Activated CD4-positive, alpha-beta T cell treated with anti-CD3 and anti-CD28 coated beads, Interleukin-2, Interleukin-4, amounts not matched to agents 100 ng/mL and 50 ng/mL, durations not matched to agents 16 hours and 8 hours (primary cell): Measurements from ENCODE around the gene RITA1.
"Not testable (repeated sequence)": the region's sequence is repeated elsewhere in the genome, so short reads cannot be mapped to it uniquely, and the experiment has no call there.

Experiments used
- DNase-seq: peaks from one replicate; pipeline ENCODE4 v3.0.0-alpha.2; 2020; ENCODE audit warnings: low spot score

The RITA1 gene

DNA sequence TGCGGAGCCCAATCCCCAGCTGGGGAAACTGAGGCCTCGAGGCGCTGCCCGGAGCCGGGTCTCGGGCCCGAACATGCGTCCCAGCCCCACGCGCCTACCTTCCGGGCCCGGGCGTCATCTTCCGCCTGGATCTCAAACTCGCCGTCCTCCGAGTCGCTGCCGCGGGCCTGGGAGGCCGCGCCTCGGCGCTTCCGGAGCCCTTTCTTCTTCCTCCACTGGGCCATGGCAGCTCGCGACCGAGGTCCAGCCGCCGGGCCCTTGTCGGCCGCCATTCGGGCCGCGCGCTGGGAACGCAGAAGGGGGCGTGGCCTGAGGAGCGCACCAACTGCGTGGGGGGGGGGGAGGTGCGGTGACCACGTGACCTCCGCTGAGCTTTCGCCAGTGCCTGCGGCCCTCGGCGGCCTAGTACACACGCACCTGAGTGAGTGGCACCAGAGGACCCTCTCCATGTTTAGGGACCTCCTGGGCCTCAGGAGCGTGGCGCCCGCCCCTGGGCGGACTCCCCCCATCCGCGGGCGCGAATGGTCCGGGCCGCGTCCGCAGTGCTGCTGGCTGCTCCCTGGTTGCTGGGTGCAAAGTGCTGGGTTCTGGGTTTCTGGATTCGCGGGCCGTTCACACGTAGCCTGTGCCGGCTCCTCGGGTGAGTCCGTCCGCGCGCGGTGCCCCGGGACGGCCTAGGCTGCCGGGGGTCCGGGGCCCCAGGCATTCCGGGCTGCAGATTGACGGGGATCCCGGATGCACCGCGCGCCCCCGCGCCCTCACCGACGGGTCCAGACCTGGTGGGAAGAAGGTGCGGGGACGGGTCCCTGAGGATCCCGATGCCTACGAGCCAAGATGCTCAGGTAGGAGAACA, at the start of gene RITA1, which contains the start of gene DDX54:
Gene RITA1, plus strand, starts transcription at position 542 of the 853 bp plus-strand sequence. CDS start 1,026 bp downstream, outside the sequence.
Gene DDX54, minus strand, starts transcription at position 299 of the 853 bp plus-strand sequence. Its CDS starts 27 bp downstream, at position 272.
- DNase-seq, result peak; percentile 83

- DNase-seq, result peak; percentile 37
Measured at GRCh38 chr12:113136128-113136989, 49.2 kb upstream of the RITA1 start.

- DNase-seq, result no peak
Measured at GRCh38 chr12:113136990-113137511, 48.5 kb upstream of the RITA1 start.

DNA sequence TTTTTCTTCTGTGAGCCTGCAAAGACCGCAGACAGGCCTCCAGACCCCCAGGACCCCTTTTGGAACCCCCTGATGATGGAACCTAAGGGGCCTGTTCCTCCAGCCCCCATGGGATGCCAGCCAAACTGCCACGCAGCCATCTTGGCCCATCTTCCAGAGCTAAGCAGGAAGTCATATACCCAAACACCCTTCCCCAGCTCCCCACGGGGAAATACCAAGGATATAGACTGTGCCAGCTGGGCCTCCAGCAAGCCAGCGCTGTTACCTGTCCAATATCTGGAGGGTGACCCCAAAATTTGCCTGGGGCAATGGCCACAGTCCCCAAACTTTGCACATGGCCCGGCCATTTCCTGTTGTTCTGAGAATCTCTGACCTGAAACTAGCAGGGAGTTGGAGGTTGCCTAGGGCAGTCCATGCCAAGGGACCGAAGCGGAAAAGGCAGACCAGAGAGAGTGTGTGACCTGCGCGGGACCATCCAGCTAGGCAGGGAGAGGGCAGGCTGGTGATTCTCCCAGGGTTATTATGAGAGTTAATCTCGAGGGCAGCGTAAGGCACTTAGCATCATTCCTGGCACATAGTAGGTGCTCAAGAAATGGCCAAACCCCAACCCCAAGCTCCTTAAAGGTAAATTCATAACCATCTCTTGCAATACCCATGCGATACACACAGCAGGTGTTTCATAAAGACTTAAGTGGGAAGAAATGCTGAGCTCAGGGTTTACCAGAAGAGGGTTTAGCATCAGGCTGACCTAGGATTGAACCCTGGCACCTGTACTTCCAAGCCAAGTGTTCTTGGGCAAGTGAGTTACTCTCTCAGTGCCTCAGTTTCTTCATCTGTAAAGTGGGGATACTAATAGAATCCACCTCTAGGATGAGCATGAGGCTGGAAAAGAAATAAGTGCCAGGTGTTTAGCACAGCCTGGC, 47.4 kb upstream of the RITA1 start:
- no peak for DNase-seq

DNA sequence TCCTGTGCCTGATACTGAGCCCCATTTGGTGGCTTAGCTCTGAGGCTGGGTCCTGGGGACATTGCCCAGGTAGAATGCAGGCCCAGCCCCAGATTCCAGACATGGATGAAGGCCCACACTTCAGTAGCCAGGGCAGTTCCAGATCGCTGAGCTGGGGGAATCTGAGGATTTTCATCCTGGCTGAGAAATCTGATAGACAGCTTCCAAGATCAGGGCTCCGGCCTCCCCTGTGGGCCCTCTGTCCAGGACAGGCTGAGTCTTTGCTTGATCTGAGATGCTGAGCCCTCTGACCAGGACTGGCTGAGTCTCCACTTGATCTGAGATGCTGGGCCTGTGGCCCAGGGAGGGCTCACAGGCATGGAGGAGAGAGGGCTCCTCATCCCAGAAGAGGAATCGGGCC, 46.7 kb upstream of the RITA1 start:
- DNase-seq, result no peak

- no peak for DNase-seq
Measured at GRCh38 chr12:113140706-113141105, 44.8 kb upstream of the RITA1 start.

GRCh38 chr12:113141716-113142115, 43.8 kb upstream of the RITA1 start:
- not testable (repeated sequence) for DNase-seq

DNA sequence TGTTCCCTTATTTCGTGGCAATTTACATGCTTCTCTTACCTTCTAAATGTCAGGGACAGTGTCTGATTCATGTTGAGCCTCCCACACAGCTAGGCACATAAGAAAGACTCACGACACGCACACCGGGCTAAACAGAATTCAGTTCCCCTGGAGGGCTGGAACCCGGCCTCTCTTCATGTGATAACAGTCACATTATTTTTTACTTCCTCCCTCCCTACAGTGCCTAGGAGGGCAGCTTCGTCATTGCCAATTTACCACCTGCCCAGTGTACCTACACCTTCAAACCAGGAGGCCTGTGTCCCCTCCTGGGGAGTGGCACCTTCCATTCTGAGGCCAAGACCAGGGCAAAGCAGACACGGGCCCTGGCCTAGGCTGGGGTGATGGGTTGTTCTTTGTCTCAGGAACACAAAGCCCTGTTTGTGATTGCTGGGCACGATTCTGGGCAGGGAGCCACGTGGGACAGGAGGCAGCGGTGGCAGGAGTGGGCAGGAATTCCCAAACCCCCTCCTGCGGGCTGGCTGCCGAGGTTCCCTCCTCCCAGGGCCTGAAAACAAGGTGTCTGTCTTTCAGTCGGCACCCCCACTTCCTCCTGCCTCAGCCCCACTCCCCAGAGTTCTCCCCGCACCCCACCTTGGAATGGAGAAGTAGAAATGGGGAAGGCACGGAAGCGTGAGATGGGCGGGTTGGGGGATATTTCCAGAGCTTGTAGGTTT, 43.2 kb upstream of the RITA1 start:
- DNase-seq, result no peak

- no peak for DNase-seq
Measured at GRCh38 chr12:113142886-113143332, 42.6 kb upstream of the RITA1 start.

DNA sequence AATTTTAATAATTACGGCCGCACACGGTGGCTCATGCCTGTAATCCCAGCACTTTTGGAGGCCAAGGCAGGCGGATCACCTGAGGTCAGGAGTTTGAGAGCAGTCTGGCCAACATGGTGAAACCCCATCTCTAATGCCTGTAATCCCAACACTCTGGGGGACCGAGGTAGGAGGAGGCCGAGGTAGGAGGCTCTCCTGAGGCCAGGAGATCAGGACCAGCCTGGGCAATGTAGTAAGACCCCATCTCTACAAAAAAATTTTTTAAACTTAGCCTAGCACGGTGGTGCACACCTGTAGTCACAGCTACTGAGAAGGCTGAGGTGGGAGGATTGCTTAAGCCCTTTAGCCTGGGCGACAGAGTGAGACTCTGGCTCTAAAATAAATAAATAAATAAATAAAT, 41.6 kb upstream of the RITA1 start:
- no peak for DNase-seq

- DNase-seq, result no peak
Measured at GRCh38 chr12:113144806-113145205, 40.7 kb upstream of the RITA1 start.

- DNase-seq, result no peak
Measured at GRCh38 chr12:113145720-113146551, 39.6 kb upstream of the RITA1 start.

GRCh38 chr12:113146999-113147398, 38.5 kb upstream of the RITA1 start:
- no peak for DNase-seq

DNA sequence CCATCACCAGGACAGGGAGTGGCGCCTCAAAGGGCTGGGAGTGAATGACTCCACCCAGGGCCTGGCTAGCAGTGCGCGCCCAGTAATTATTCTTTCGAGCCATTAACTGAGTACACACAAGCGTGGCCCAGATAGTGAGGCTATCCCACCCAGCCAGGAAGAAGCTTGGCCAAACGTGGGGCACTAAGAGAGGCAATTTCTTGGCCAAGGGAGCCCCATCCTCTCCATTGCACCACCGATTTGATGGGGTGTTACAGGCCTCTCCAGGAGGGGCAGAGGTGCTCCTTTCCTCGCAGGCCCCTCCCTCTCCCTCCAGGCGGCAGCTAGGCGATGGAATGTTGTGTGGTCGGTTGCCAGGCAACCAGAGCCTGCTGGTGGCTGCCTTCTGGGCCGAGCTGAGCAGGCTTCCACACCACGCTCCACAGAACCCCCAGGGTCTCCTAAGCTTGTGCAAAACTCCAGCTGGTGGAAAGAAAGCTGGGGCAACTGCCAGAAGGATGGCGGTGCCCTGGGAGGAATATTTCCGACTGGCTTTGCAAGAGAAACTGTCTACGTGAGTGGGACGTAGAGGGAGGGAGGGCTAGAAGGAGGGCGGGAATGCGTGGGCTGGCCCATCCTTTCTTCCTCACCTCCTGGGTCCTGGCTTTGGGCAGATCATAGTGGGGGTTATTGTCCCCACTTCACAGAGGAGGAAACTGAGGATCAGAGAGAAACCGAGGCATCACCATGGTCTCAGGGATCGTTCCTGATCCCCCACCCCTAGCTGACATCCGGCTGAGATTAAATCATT, 36.0 kb upstream of the RITA1 start, which contains the start of gene CFAP73:
Gene CFAP73, plus strand, starts transcription at position 364 of the 790 bp plus-strand sequence. Its CDS starts 134 bp downstream, at position 498.
- DNase-seq, result no peak

DNA sequence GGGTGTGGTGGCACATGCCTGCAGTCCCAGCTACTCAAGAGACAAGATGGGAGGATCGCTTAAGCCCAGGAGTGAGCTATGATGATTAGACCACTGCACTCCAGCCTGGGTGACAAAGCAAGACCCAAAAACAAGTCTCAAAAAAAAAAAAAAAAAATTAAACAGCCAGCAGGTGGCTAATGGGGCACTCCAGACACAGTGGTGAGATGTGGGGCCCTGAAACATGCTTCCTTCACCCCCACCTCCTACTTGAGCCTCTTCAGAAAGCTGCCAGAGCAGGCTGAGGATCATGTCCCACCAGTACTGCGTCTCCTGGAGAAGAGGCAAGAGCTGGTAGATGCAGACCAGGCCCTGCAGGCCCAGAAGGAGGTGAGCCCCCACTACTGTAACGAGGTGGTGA, 33.9 kb upstream of the RITA1 start:
- DNase-seq, result no peak

GRCh38 chr12:113152196-113152834, 33.2 kb upstream of the RITA1 start:
- DNase-seq, result no peak

DNA sequence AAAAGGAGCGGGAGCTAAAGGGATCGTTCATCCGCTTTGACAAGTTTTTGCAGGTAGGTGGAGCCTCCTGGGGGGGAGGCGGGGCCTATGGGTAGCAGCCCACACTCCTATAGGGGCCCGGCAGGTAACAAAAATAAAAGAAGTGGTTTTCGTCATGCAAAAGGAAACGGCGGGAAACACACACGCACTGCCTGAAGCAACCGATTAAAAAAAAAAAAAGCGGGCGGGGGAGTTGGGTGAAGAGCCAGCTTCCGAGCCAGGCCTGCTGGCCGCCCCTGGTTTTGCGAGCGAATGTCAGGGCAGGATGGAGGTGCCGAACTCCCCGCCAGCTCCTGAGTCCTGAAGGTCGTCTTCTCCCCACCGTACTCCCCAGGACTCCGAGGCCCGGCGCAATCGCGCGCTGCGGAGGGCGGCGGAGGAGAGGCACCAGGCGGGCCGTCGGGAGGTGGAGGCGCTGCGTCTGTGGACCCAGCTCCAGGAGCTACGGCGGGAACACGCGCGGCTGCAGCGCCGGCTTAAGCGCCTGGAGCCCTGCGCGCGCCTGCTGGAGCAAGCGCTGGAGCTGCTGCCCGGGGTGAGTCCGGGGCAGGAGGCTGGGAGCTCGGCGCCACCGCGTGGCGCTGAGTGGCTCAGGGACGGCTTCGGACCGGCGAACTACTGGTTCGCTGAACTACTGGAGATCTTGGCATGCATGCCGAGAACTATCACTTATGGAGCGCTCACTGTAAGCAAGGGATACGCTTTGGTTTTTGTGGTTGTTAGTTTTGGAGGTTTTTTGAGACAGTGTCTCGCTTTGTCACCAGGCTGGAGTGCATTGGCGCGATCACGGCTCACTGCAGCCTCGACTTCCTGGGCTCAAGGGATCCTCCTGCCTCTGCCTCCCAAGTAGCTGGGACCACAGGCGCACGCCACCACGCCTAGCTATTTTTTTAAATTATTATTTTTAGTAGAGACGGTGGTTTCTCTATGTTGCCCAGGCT, 32.4 kb upstream of the RITA1 start:
- DNase-seq, result peak; percentile 44
